Prostate gland (tissue), 2 donors: ENCODE data around the gene CLSTN3. TPM values are rescaled to one million over a fixed set of nuclear protein-coding genes. Genes with fewer than 3 reads are reported as not detected.

ENCODE experiments used
- DNase-seq: peaks from one replicate; pipeline ENCODE4 v3.0.0-alpha.2; 2019; ENCODE audit warnings: low spot score
- H3K27ac ChIP-seq, 2 donors: fragments of 200-600 bp; sonication (generic); 2 replicates each; pipeline ENCODE4 v1.5.1; 2017 to 2019
- H3K27me3 ChIP-seq: fragments of 200-600 bp; sonication (generic); replicated peaks from 2 replicates; pipeline ENCODE4 v1.5.1; 2019; ENCODE audit not compliant: insufficient read depth
- H3K36me3 ChIP-seq, 2 donors: fragments of 200-600 bp; sonication (generic); 1 replicate in 1 of 2; 2 replicates in 1 of 2; pipeline versions ENCODE4 v1.5.1 to v1.8.1; 2017 to 2019
- H3K4me1 ChIP-seq: fragments of 200-600 bp; sonication (generic); replicated peaks from 2 replicates; pipeline ENCODE4 v1.5.1; 2019
- H3K4me3 ChIP-seq, 2 donors: fragments of 200-600 bp; sonication (generic); 2 replicates each; pipeline ENCODE4 v1.5.1; 2017 to 2019
- H3K9me3 ChIP-seq: fragments of 200-600 bp; sonication (generic); 2 replicates; pipeline ENCODE4 v1.5.1; 2017
- CTCF ChIP-seq, 4 experiments: fragments of 200-600 bp in 2 of 4; fragments of 450-650 bp in 2 of 4; sonication (generic) in 2 of 4; IDR thresholded peaks; 1 replicate in 3 of 4; 2 replicates in 1 of 4; pipeline ENCODE4 v1.5.1; 2016 to 2019; ENCODE audit warnings: antibody characterized with exemption in 4 of 4, mild to moderate bottlenecking in 2 of 4, moderate library complexity in 2 of 4
- POLR2A ChIP-seq: fragments of 450-650 bp; IDR thresholded peaks from one replicate; pipeline ENCODE4 v1.6.1; 2016; ENCODE audit warnings: antibody characterized with exemption, mild to moderate bottlenecking
- POLR2AphosphoS5 ChIP-seq: sonication (generic); formaldehyde crosslinking; IDR thresholded peaks from one replicate; pipeline ENCODE4 v1.6.1; 2017; ENCODE audit warnings: antibody characterized with exemption
- WGBS: methylation state at CpG from one replicate; pipeline ENCODE4 v1.1.5; 2018; 5-methylcytosine and 5-hydroxymethylcytosine counted together
- intact Hi-C: fragments of 100-400 bp; cut with DNase I; formaldehyde crosslinking; loops from one replicate; pipeline ENCODE4 v1.14.2; 2022
- total RNA-seq, 2 donors: library from RNA; depleted of rRNA; stranded (reverse); fragments of >200 nt; gene quantifications; one replicate each; pipeline ENCODE4 v1.1.0, GENCODE V29; 2016

The CLSTN3 gene
- total RNA-seq, 2 donors from 2014 or later, result 7.7 to 45.7 TPM

DNA sequence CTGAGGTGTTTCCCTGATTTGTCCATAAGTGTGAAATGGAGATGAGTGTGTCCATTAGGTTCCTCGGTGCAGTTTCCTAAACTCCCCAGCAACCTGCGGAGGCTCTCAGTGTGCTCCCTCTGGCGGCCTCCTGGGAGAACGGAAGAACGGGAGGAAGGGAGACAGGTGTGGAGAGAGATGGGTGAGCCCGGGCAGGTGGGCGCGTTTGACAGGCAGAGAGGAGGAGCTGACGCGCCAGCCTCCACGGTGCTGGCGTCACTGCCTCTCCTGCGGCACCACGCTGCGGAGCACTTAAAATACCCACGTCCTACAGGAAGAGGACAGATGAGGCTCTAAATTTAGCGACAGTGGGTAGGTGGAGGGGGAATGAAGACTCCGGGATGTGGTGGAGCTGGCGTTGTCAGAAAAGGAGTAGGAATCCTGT is 32.5 kb downstream of the CLSTN3 start:
- Histone ChIP-seq H3K9me3 (no peaks in the 10 kb centered on the region), H3K27me3 (no peaks in the 10 kb centered on the region), H3K27ac (no peak overlapping the region), H3K36me3 (no peaks in the 10 kb centered on the region), H3K4me3 (no peak overlapping the region), H3K4me1 (peaks cover 6% of the 10 kb centered on the region)
- TF ChIP-seq CTCF (IDR thresholded peaks at IDR 0.05) (peak in 3 of 4 experiments; percentile 14 to 58 (median 29)), POLR2A (no peak)
- DNase-seq, result peak; percentile 24
- WGBS, result 3% methylated on average over 19 of the region's 19 CpGs
- intact Hi-C loops, result no loop called here

DNA sequence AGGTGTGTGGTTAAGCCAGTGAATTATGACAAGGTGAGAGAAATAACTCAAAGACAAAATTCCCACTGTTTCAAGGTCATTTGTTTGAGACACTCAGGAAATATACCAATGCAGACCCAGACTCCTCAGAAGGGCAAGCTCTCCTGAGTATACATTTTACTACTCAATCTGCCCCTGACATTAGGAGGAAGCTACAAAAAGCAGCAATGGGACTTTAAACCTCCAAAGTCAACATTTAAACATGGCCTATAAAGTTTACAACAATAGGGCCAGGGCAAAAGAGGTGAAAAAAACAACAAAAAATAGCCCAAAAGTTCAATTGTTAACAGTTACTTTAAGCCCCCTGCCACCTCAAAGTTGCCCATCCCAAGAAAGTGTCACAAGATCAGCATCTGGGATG is 39.8 kb downstream of the CLSTN3 start:
- H3K27me3 ChIP-seq, result no peaks in the 10 kb centered on the region
- H3K9me3 ChIP-seq, result no peaks in the 10 kb centered on the region
- no peak for TF ChIP-seq POLR2AphosphoS5
- no peak for TF ChIP-seq POLR2A
- no peak for TF ChIP-seq CTCF (IDR thresholded peaks at IDR 0.05)
- H3K4me3 ChIP-seq, result no peak overlapping the region
- no peak overlapping the region for H3K27ac ChIP-seq
- no peak for DNase-seq
- H3K36me3 ChIP-seq, result no peaks in the 10 kb centered on the region
- H3K4me1 ChIP-seq, result no peaks in the 10 kb centered on the region
- intact Hi-C loops, result no loop called here

GRCh38 chr12:7171854-7172253 is 41.7 kb downstream of the CLSTN3 start:
- Histone ChIP-seq H3K4me3 (no peak overlapping the region), H3K9me3 (no peaks in the 10 kb centered on the region), H3K27me3 (no peaks in the 10 kb centered on the region), H3K36me3 (no peaks in the 10 kb centered on the region), H3K4me1 (no peaks in the 10 kb centered on the region), H3K27ac (no peak overlapping the region)
- intact Hi-C loops, result no loop called here
- TF ChIP-seq CTCF (IDR thresholded peaks at IDR 0.05) (no peak), POLR2AphosphoS5 (no peak), POLR2A (no peak)
- WGBS, result 70% methylated on average over 1 of the region's 1 CpG
- no peak for DNase-seq

DNA sequence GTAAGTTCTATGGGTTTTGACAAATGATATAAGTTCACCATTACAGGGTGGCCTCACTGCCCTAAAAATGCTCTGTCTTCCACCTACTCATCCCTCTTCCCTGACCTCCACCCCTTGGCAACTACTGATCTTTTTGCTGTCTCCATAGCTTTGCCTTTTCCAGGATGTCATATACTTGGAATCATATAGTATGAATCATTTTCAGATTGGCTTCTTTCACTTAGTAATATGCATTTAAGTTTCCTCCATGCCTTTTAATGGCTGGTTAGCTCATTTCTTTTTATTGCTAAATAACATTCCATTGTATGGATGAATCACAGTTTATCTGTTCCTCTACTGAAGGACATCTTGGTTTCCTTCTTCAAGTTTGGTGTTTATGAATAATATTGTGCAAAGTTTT is 45.3 kb downstream of the CLSTN3 start:
- Histone ChIP-seq H3K36me3 (no peaks in the 10 kb centered on the region), H3K4me3 (no peak overlapping the region), H3K4me1 (no peaks in the 10 kb centered on the region), H3K27ac (no peak overlapping the region), H3K27me3 (no peaks in the 10 kb centered on the region), H3K9me3 (no peaks in the 10 kb centered on the region)
- DNase-seq, result no peak
- intact Hi-C loops, result no loop called here
- no peak for TF ChIP-seq CTCF (IDR thresholded peaks at IDR 0.05)
- TF ChIP-seq POLR2AphosphoS5, result no peak
- TF ChIP-seq POLR2A, result no peak

DNA sequence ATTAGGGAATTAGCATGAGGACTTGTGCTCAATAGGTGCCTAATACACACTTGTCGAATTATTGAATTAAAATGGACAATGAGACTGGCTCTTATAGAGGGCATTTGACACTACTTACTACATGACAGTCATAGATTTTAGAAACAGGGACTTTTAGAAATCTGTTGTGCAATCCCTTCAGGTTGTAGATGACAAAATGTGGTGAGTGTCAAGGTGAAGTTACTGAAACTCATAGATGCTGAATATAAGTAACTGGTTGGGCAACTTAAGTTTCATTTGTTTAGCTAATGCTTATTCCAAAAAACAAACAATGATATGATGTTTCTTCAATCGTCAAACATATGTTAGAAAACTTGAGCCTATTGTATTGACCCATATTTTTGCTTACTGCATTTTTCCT is 46.4 kb downstream of the CLSTN3 start:
- intact Hi-C loops, result no loop called here
- TF ChIP-seq POLR2AphosphoS5, result no peak
- TF ChIP-seq POLR2A, result no peak
- TF ChIP-seq CTCF (IDR thresholded peaks at IDR 0.05), result no peak
- Histone ChIP-seq H3K4me3 (no peak overlapping the region), H3K27me3 (no peaks in the 10 kb centered on the region), H3K9me3 (no peaks in the 10 kb centered on the region), H3K4me1 (no peaks in the 10 kb centered on the region), H3K27ac (no peak overlapping the region), H3K36me3 (no peaks in the 10 kb centered on the region)
- no peak for DNase-seq
- 59% methylated on average over 2 of the region's 2 CpGs for WGBS
